Stimulated activated CD4-positive, alpha-beta T cell treated with anti-CD3 and anti-CD28 coated beads, Interleukin-4, amount 100 ng/mL, for 1 hour (primary cell): Measurements from ENCODE around the gene CA10.

Experiments used
- DNase-seq: peaks from one replicate; pipeline ENCODE4 v3.0.0-alpha.2; 2020

Gene CA10

GRCh38 chr17:51946311-51946710 lies 212.2 kb downstream of the CA10 start:
- no peak for DNase-seq

- no peak for DNase-seq
These were observed 217.2 kb downstream of the CA10 start for GRCh38 chr17:51941272-51941671.

- DNase-seq = no peak
These were observed 221.2 kb downstream of the CA10 start for GRCh38 chr17:51937264-51937663.

DNA sequence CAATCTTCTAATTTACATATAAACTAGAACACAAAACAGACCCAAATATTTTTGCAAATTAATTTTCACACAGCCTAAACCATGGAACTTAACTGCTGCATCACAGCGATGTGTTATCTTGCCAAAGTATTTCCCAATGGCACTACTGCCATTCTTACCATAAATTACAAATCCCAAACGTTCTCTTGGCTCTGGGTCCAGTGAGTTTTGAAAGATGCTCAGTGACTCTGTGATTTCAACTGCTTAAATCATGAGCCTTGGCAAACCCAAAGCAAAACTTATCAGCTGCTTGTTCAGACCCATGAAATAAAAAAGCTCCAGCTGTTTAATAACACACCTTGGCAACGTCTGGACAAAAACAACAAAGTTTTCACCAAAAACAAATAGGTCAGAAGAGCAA lies 223.0 kb downstream of the CA10 start:
- no peak for DNase-seq

- no peak for DNase-seq
These were observed 224.9 kb downstream of the CA10 start for GRCh38 chr17:51933647-51934046.

- DNase-seq = no peak
These were observed 232.1 kb downstream of the CA10 start for GRCh38 chr17:51926448-51926847.

DNA sequence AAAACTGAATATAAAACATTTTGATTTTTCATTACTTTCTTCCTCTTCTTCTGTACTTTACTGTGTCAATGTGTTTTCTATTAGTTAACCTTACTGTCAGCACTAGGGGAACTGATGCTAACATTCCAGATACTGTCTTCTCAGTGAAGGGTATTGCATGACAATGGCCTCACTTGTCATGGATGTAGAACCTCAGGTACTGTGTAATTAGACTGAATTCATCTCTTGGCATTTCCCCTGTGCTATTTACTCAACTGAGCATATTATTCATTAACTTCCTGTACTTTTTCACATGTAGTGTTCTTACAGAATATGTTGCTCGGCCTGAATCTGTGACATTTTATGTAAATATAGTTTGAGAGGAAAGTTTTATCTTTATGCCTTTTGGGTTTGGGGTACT lies 237.0 kb downstream of the CA10 start:
- DNase-seq = no peak

GRCh38 chr17:51914577-51914976 lies 243.9 kb downstream of the CA10 start:
- no peak for DNase-seq

- no peak for DNase-seq
These were observed 244.9 kb downstream of the CA10 start for GRCh38 chr17:51913491-51914205.

DNA sequence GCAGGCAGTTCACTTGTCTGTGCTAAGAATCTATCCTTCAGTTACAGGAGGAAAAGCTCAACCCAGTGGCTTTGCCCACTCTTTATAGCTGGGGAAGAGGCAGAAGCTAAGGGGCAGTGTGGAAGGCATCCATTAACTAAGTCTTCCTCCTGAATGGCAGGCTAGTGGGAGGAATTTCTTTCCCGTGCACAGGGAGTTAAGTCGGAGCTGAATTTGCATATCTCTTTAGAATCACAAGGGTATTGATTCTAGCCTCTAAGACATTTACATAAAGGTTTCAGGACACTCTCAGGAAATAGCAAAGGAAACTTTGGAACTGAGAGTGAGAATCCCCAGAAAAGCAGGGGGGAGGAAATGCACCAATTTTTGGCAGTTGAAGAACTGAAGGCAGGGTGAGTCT lies 245.6 kb downstream of the CA10 start:
- DNase-seq = no peak

DNA sequence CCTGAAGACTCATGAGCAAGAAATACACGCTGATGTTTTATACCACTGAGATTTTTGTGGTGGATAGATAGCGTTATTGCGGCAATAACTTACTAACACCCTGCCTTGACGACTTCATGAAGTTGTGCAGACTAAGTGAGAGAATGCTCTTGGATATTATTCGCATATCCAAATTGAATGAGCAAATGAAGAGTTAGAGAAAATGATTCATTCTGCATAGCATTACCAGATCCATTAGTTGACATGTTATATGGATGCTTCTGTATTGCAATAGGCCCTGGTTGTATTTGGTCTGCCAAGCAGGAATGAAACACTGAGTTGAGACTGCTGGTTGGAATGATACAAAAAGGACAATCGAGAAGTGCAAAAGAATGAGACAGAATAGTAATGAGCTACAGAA lies 247.3 kb downstream of the CA10 start:
- no peak for DNase-seq

DNA sequence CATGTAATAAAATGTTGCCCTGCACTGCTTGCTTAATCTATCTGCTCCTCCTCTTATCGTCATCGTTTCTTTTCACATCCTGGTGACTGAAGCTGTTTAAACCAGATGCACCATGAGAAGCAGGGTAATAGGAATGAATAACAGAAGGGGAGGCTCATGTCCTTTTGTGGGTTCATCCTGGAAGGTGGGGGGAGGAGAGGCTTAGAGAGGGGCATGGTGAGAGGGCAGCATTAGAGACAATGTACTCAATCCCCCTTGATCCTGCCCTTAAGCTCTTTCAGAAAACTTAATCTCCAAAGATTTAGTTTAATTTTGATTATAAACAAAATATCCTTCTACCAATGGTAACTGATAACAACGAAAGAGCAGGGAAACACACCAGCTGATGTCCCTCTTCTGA lies 248.5 kb downstream of the CA10 start:
- DNase-seq = no peak

DNA sequence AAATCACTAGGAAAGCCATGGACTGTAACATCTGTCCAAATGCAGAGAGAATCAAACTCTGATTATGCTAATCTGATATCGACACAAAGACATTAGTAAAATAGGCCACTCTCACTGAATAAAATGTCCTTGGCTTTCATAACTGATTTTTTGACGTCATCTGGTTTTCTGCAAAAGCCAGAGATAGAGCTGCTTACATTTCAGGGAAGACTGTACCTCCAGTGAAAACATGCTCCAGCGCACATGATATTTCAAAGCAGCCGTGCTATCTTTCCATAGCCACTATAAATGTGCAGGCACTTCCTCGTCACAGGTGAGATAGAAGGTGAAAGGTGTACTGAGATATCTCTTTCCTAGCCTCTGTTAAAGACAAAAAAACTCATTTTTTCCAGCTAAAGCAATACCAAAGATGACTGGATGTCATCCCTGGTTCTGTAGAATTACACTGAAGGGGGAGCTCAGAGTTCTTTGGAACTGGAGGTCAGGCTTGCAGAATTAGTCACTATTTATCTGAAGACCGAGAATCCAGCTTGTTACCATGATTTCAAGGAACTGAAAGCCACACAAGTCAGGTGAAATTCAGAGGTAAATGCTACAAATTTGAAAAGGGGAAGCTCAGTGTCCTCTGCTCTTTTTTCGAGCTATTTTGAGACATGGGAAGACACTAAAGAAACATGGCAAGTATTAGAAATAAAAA lies 249.5 kb downstream of the CA10 start:
- no peak for DNase-seq

- DNase-seq = no peak
These were observed 251.5 kb downstream of the CA10 start for GRCh38 chr17:51907041-51907440.

DNA sequence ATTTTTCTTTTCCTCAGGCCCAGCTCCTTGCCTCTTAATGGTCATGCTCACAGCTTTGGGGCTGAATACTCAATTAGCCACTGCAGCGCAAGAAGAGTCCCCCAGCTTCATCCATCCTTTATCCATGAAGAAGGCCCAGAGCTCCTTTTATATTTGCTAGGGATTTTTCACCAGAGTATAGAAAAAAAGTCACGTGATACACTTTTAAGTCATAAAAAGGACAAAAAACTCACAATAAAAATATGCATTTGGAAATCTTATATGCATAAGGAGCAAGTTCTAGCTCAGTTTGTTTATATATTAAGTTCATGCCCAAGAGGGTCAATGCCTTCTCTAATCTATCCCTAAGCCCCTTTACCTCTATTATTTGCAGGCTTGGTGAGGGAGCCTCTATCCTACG lies 254.1 kb downstream of the CA10 start:
- no peak for DNase-seq

- no peak for DNase-seq
These were observed 257.3 kb downstream of the CA10 start for GRCh38 chr17:51901242-51901641.

GRCh38 chr17:51891936-51892335 lies 266.6 kb downstream of the CA10 start:
- no peak for DNase-seq

DNA sequence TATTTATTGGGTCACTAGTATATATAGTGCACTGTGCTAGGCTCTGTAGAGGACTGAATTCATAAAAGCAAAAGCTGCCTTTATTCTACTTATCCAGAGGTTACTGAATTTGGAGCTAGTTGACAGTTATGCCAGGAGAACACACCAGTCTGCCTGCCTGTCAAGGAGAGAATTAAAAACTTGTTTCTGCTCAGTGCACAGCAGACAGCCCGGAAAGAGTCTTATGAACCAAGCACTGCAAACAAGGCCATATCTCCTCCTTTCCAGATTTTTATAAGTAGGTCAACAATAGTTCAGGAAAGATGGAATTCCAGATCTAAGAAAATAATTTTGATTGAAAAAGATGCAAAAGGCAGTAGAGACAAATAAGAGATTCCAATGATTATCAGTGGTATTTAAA lies 267.8 kb downstream of the CA10 start:
- no peak for DNase-seq

DNA sequence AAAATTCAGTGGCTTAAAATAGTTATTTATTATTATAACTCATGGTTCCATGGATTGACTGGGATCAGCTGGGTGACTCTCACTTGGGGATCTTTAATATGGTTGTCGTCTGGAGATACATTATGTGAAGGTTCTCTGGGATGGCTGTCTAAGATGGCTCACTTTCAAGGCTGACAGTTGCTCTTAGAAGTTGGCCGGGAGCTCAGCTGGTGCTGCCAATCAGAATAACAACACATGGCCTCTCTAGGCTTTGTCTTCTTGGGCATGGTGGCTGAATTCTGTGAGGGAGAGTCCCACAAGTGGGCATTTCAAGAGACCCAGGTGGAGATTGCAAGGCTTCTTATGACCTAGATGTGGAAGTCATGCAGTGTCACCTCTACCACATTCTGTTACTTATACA lies 269.7 kb downstream of the CA10 start:
- no peak for DNase-seq

- DNase-seq = no peak
These were observed 281.5 kb downstream of the CA10 start for GRCh38 chr17:51876986-51877385.

DNA sequence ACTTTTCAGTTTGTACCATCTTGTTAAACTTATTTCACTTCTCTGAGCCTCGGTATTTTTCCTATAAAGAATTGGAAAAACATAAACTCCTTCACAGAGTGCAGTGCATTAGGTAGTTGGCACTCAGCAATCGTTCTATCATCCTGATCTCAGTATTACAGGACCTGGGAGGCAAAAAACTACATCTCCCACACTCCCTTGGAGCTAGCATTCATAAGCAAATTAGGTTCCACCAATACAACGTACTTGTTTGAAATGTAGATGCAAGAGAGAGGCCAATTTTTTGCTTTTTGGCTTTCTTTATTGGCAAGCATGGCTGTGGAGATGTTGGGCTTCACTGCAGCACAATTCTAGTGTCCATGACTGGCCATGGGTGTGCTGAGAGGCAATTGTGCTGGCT lies 285.2 kb downstream of the CA10 start:
- DNase-seq = no peak

DNA sequence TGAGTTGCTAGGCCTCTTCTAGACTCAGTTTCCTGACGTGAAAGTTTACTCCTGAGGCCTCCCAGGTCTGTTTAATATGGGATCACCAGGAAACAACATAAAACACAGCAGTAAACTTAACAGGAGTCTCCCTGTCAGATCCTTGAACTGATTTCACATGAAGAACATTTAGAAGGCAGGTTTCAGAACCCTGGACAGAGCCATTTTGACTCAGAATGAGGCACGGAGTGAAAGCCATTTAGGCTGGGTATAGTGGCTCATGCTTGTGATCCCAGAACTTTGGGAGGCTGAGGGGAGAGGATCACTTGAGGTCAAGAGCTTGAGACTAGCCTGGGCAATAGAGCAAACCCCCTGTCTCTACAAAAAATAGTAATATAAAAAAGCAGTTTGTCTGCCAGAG lies 289.1 kb downstream of the CA10 start:
- no peak for DNase-seq

DNA sequence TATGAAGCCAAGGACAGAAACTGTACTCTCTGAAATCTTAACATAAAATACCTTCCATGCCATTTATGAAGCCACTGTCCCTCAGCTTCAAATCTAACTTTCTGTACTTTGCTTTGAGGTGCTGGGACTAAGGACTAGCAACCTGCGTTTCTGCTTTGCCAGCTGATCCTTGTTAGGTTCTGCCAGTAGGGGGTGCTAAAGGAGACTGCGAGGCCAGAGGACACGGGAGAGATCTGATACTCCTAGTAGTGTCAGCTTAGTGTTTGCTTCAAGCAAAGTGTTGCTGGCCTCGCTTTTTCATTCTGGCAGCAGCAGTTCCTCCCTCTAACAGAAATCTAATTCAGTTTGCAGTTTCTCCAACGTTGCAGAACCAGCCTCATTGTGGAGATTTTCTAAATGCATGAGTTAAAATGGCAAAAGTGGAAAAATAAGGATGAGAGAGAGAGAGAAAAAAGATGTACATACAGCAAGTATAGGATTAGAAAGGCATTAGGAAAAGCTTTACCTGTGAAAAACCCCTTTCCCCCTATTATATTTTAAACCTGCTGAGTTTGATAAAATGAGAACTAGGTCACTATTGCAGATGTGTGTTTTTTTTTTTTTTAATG lies 297.5 kb downstream of the CA10 start:
- DNase-seq = no peak

- DNase-seq = no peak
These were observed 301.4 kb downstream of the CA10 start for GRCh38 chr17:51857052-51857597.
